T-helper 1 cell treated with Interleukin-12 subunit alpha and Interleukin-12 subunit beta and Interleukin-4 antibody, amounts not matched to agents 30 ng/mL and 1 ng/mL, for 36 hours (primary cell): ENCODE data around the gene EIF2B4. TPM values are rescaled to one million over a fixed set of nuclear protein-coding genes. Genes with fewer than 3 reads are reported as not detected.
"Not testable (repeated sequence)": the region's sequence is repeated elsewhere in the genome, so short reads cannot be mapped to it uniquely, and the experiment has no call there.

ENCODE experiments used
- intact Hi-C: fragments of 100-400 bp; cut with micrococcal nuclease; formaldehyde crosslinking; loops from one replicate; pipeline ENCODE4 v1.15.1; 2024
- total RNA-seq: library from RNA; stranded (reverse); gene quantifications from 2 replicates; pipeline ENCODE4 v1.2.3, GENCODE V29; 2022

Gene EIF2B4
- total RNA-seq, 1 donor from 2014 or later = 48.7 TPM

GRCh38 chr2:27351802-27352598 is 18.1 kb downstream of the EIF2B4 start:
- intact Hi-C loops = loop anchor here (1.0 kb wide), 1 partner anchor 140 kb away; the partner anchor contains the start of genes ATRAID and SLC5A6

GRCh38 chr2:27350106-27350693 is 19.9 kb downstream of the EIF2B4 start:
- intact Hi-C loops = no loop called here

DNA sequence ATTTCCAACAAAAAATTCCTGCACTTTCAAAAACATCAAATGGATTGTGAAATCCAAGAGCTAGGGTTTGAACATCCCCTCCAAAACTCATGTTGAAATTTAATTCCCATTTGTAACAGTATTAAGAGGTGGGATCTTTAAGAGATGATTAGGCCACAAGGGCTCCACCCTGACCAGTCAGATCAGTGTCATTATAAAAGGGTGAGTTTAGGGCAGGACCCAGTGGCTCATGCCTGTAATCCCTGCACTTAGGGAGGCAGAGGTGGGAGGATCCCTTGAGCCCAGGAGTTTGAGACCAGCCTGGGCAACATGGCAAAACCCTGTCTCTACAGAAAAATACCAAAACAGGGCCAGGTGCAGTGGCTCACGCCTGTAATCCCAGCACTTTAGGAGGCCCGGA is 22.5 kb downstream of the EIF2B4 start:
- intact Hi-C loops = no loop called here

GRCh38 chr2:27336173-27336572 is 34.0 kb downstream of the EIF2B4 start:
- intact Hi-C loops = no loop called here

DNA sequence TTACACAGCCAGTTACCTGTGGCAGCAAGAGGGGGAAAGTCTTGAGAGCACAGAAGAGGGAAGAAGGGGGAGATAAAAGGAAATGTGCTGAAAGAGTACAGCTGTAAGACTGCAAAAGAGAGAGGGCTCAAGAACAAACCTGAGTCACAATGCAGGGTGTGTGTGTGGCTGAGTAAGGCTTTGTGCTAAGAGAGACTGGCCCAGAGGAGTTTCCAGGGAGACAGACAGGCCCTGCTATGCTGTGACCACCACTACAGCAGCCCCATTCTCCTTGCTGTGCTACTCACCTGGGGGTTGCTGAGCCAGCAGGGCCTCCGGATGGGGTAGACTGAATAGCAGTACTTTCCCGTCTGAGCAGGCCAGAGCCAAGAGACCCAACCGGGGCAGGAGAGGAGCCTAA is 34.8 kb downstream of the EIF2B4 start:
- intact Hi-C loops = no loop called here

GRCh38 chr2:27324720-27325119 is 45.4 kb downstream of the EIF2B4 start:
- intact Hi-C loops = no loop called here

GRCh38 chr2:27323596-27324285 is 46.4 kb downstream of the EIF2B4 start:
- intact Hi-C loops = loop anchor here (1.0 to 2.0 kb wide), 17 partner anchors 20 to 820 kb away; partner anchors contain the start of genes AGBL5, ATRAID, CAD and CENPA

- intact Hi-C loops = loop anchor here (1.0 to 2.0 kb wide), 18 partner anchors 20 to 820 kb away; partner anchors contain the start of genes AGBL5, ATRAID, CAD and CENPA
Measured at GRCh38 chr2:27322766-27323595, 47.2 kb downstream of the EIF2B4 start, which contains the start of gene MPV17. Gene MPV17, minus strand, starts transcription at chr2:27323097. Its CDS starts 580 bp downstream, at chr2:27322517.

GRCh38 chr2:27322301-27322765 is 47.8 kb downstream of the EIF2B4 start:
- intact Hi-C loops = loop anchor here (1.0 to 2.0 kb wide), 4 partner anchors 58 to 536 kb away; partner anchors contain the start of genes AGBL5, CENPA and ZNF513

GRCh38 chr2:27320958-27321543 is 49.1 kb downstream of the EIF2B4 start:
- intact Hi-C loops = no loop called here

- intact Hi-C loops = not testable (repeated sequence)
Measured at GRCh38 chr2:27319839-27320238, 50.3 kb downstream of the EIF2B4 start.

DNA sequence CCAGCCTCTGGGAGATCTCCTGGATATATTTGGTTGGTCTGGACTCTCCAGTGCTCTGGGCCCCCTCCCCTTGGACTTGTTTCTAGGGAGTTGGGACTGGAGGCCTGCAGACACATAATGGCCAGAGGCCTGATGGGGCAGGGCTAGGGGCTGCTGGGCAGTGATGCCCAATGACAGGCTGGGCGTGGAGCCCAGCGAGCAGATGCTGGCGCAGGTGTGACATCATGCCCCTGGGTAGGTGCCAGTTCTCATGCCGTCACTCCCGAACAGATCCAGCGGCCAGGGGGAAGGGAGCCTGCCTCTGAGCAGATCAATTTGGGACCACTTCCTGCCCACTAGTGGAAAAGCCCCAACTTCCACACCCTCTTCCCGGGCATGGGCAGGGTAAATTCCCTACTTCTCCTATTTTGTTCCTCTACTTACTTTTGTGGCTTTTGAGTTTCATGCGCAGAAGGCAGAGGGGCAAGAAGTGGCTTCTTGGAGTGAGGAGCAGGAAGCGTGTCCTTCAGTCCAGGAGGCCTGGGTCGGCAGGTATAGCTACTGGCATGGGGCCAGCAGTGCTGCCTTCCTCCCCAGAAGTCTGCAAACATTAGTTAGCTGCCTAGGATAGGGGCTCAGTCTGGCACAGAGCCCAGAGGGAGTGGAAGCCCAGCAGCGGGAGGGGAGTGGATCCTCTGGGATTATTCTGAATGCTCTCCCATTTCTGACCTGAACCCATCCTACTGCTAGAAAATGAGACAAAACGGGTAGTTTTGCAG is 53.3 kb downstream of the EIF2B4 start:
- intact Hi-C loops = no loop called here

GRCh38 chr2:27315122-27315521 is 55.0 kb downstream of the EIF2B4 start:
- intact Hi-C loops = no loop called here

DNA sequence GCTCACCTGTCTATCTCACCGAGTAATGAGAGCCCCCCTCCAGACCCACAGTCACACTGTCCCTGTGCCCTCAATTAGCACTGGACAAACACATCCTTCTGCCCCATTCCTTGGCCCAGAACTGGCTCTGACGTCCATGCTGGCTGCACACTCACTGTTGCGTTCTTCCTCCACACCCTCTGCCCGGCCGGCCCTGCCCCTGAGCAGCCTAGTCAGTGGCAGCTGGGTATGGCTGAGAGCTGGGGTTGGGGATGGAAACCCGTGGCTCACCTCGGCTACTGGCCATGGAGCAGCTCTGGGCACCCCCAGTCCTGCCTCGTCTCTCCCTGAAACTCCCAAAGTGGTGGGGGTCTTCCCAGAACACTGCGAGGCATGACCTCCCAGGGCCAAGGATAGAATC is 55.4 kb downstream of the EIF2B4 start:
- intact Hi-C loops = no loop called here

Other genes with a start within 250 kb of the EIF2B4 start
- 0.24 and 0.54 TPM in 2 replicates for gene ABHD1, start 246.5 kb downstream of the EIF2B4 start, total RNA-seq
- gene PREB, start 235.7 kb downstream of the EIF2B4 start, total RNA-seq = 81.2 and 82.7 TPM in 2 replicates
- gene PRR30, start 230.9 kb downstream of the EIF2B4 start, total RNA-seq = not detected in 2 replicates
- gene TCF23, start 221.3 kb downstream of the EIF2B4 start, total RNA-seq = 0.05 TPM in 2 replicates
- gene ATRAID, start 158.3 kb downstream of the EIF2B4 start, total RNA-seq = 77.9 and 80.9 TPM in 2 replicates
- 46.8 and 54.6 TPM in 2 replicates for gene SLC5A6, start 158.1 kb downstream of the EIF2B4 start, total RNA-seq
- gene CAD, start 153.0 kb downstream of the EIF2B4 start, total RNA-seq = 68.3 and 72.3 TPM in 2 replicates
- gene SLC30A3, start 107.3 kb downstream of the EIF2B4 start, total RNA-seq = 0.64 and 0.68 TPM in 2 replicates
- gene DNAJC5G, start 94.9 kb downstream of the EIF2B4 start, total RNA-seq = not detected in 2 replicates
- 0.10 TPM in 1 of 2 replicates, not detected in the other for gene TRIM54, start 87.9 kb downstream of the EIF2B4 start, total RNA-seq
- gene UCN, start 61.9 kb downstream of the EIF2B4 start, total RNA-seq = 1.6 and 2.6 TPM in 2 replicates
- gene MPV17, start 47.2 kb downstream of the EIF2B4 start, total RNA-seq = 97.0 and 105 TPM in 2 replicates
- gene GTF3C2, start 13.6 kb downstream of the EIF2B4 start, total RNA-seq = 70.0 and 77.4 TPM in 2 replicates
- 128 and 129 TPM in 2 replicates for gene SNX17, start 278 bp upstream of the EIF2B4 start, total RNA-seq
- 19.7 and 20.2 TPM in 2 replicates for gene ZNF513, start 10.4 kb upstream of the EIF2B4 start, total RNA-seq
- gene PPM1G, start 39.3 kb upstream of the EIF2B4 start, total RNA-seq = 102 and 105 TPM in 2 replicates
- gene NRBP1, start 58.3 kb upstream of the EIF2B4 start, total RNA-seq = 100 and 104 TPM in 2 replicates
- 4.8 and 5.5 TPM in 2 replicates for gene KRTCAP3, start 72.0 kb upstream of the EIF2B4 start, total RNA-seq
- 9.7 and 10.1 TPM in 2 replicates for gene IFT172, start 119.4 kb upstream of the EIF2B4 start, total RNA-seq
- gene FNDC4, start 124.9 kb upstream of the EIF2B4 start, total RNA-seq = not detected in 2 replicates
- gene GCKR, start 126.5 kb upstream of the EIF2B4 start, total RNA-seq = not detected in 2 replicates
- gene ZNF512, start 212.7 kb upstream of the EIF2B4 start, total RNA-seq = 36.8 and 39.1 TPM in 2 replicates